ENCODE results near the gene HHAT.

HHAT gene

DNA sequence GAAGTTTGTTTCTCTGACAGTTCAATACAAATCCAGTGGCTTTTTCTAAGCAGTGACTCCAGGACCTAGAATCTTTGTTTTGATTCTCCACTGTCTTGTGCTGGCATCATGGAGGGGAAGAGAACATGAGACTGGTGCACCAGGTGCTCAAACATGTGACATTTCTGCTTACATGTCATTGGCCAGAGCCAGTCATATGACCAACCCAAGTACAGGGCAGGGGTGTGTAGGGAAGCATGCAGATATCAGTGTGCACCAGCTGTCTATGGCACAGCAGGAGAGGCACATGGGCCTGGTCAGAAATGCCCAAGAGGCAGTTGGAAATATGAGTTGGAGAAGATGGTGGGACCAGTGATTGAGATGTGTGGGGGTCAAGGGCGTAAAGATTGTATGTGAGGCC lies 297.0 kb downstream of the HHAT start:
- H3K4me3 ChIP-seq (ENCODE audit: control insufficient read depth, low read depth, low read length) = no peak overlapping the region
- DNase-seq (ENCODE audit: low read depth) = no peak

GRCh38 chr1:210626341-210626740 lies 297.6 kb downstream of the HHAT start:
- DNase-seq (ENCODE audit: low read depth) = no peak
- no peak overlapping the region for H3K4me3 ChIP-seq (ENCODE audit: control insufficient read depth, low read depth, low read length)
- TF ChIP-seq, protein P1, sequence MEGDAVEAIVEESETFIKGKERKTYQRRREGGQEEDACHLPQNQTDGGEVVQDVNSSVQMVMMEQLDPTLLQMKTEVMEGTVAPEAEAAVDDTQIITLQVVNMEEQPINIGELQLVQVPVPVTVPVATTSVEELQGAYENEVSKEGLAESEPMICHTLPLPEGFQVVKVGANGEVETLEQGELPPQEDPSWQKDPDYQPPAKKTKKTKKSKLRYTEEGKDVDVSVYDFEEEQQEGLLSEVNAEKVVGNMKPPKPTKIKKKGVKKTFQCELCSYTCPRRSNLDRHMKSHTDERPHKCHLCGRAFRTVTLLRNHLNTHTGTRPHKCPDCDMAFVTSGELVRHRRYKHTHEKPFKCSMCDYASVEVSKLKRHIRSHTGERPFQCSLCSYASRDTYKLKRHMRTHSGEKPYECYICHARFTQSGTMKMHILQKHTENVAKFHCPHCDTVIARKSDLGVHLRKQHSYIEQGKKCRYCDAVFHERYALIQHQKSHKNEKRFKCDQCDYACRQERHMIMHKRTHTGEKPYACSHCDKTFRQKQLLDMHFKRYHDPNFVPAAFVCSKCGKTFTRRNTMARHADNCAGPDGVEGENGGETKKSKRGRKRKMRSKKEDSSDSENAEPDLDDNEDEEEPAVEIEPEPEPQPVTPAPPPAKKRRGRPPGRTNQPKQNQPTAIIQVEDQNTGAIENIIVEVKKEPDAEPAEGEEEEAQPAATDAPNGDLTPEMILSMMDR (IDR thresholded peaks at IDR 0.05; ENCODE audit: control insufficient read depth, insufficient read depth, low read depth, low read length, missing control alignments) = no peak

More for the DNA sequence above, 297.0 kb downstream of the HHAT start:
- TF ChIP-seq, protein P1 (IDR thresholded peaks at IDR 0.05; ENCODE audit: control insufficient read depth, insufficient read depth, low read depth, low read length, missing control alignments) = no peak

GRCh38 chr1:210627755-210628154 lies 299.1 kb downstream of the HHAT start:
- DNase-seq (ENCODE audit: low read depth) = no peak
- H3K4me3 ChIP-seq (ENCODE audit: control insufficient read depth, low read depth, low read length) = no peak overlapping the region
- TF ChIP-seq, protein P1 (IDR thresholded peaks at IDR 0.05; ENCODE audit: control insufficient read depth, insufficient read depth, low read depth, low read length, missing control alignments) = no peak

DNA sequence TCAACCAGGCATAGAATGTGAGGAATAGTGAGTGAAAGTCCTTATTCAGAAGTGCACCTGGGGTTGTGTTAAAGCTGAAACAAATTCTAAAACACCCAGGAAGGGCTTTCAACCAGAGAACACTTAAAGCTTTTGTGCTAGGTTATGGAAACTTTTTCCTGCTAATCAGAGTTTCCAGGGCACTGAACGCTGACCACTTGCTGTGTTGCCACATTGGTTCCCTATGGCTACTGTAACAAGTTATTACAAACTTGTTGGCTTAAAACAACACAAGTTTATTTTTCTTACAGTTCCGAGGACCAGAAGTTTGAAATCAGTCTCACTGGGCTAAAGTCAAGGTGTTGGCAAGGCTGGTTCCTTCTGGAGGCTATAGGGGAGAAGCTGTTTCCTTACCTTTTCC lies 300.6 kb downstream of the HHAT start:
- TF ChIP-seq, protein P1 (IDR thresholded peaks at IDR 0.05; ENCODE audit: control insufficient read depth, insufficient read depth, low read depth, low read length, missing control alignments) = no peak
- DNase-seq (ENCODE audit: low read depth) = no peak
- no peak overlapping the region for H3K4me3 ChIP-seq (ENCODE audit: control insufficient read depth, low read depth, low read length)

- no peak for DNase-seq (ENCODE audit: low read depth)
- TF ChIP-seq, protein P1 (IDR thresholded peaks at IDR 0.05; ENCODE audit: control insufficient read depth, insufficient read depth, low read depth, low read length, missing control alignments) = no peak
- H3K4me3 ChIP-seq (ENCODE audit: control insufficient read depth, low read depth, low read length) = no peak overlapping the region
These were observed 302.7 kb downstream of the HHAT start for GRCh38 chr1:210631399-210631798.

DNA sequence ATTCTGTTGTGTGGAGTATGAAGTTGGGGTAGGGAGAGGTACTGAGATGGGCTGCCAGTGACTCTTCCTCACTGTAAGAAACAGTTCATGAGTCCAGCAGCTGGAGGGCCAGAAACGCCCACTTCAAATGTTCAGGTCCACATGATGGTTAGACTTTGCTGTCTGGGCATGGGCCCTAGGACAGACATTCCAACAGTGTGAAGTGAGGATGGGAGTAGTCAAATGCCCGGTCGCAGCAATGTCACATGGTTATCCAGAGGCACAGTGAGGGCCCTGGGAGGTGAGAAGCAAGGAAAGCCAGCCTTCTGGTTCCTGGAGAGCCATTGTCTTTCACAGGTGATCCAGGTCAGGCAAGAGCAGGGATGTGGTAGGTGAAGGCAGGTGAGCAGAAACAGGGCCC lies 304.4 kb downstream of the HHAT start:
- DNase-seq (ENCODE audit: low read depth) = no peak
- H3K4me3 ChIP-seq (ENCODE audit: control insufficient read depth, low read depth, low read length) = no peak overlapping the region
- TF ChIP-seq, protein P1 (IDR thresholded peaks at IDR 0.05; ENCODE audit: control insufficient read depth, insufficient read depth, low read depth, low read length, missing control alignments) = no peak

GRCh38 chr1:210633636-210634035 lies 304.9 kb downstream of the HHAT start:
- no peak overlapping the region for H3K4me3 ChIP-seq (ENCODE audit: control insufficient read depth, low read depth, low read length)
- no peak for DNase-seq (ENCODE audit: low read depth)
- TF ChIP-seq, protein P1 (IDR thresholded peaks at IDR 0.05; ENCODE audit: control insufficient read depth, insufficient read depth, low read depth, low read length, missing control alignments) = no peak

Measured in AG09309 (cell line).